GM19328 (cell line): ENCODE measurements around the gene CGB1.
"Not testable (repeated sequence)": the region's sequence is repeated elsewhere in the genome, so short reads cannot be mapped to it uniquely, and the experiment has no call there.

Experiments
- ATAC-seq: cut with Tn5 transposase; IDR thresholded peaks from one replicate; pipeline ENCODE4 v1.9.1; 2021; ENCODE audit warnings: mild to moderate bottlenecking, moderate library complexity; ENCODE audit not compliant: unreplicated experiment

The CGB1 gene

DNA sequence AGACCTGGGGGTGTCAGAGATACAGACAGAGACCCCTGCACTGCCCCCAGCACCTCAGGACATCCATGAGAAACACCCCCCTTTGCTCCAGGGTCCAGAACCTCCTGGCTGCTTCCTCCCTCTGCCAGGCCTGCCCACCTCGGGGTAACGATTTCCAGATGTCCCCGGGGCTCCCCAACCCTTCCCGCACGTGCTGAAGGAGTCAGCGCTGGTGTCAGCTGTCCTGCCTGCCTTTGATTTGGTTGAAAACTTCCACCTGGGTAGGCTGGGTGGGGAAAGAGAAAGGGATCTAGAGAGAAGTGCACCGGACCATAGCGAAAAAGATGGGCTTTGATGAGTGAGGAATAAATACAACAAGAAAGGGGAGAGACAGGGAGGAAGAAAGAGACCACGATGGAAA lies 22.4 kb upstream of the CGB1 start:
- no peak for ATAC-seq

DNA sequence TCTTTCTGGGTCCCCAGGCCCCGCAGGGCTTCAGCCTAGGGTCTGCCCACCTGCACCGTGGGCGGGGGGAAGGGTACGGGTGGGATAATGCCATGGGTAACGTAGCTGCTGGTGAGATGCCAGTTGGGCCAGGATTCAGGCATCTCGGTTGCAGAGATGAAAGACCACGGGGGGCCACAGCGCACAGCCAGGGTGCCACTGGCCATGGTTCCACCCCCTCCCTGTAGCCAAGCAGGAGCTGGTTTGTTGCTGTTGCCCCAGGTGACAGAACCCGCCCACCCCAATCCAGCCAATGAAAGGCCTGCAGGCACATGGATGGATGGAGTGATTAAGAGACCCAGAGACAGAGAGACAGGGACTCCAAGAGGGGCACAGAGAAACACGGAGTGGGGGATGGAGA lies 21.9 kb upstream of the CGB1 start:
- no peak for ATAC-seq

DNA sequence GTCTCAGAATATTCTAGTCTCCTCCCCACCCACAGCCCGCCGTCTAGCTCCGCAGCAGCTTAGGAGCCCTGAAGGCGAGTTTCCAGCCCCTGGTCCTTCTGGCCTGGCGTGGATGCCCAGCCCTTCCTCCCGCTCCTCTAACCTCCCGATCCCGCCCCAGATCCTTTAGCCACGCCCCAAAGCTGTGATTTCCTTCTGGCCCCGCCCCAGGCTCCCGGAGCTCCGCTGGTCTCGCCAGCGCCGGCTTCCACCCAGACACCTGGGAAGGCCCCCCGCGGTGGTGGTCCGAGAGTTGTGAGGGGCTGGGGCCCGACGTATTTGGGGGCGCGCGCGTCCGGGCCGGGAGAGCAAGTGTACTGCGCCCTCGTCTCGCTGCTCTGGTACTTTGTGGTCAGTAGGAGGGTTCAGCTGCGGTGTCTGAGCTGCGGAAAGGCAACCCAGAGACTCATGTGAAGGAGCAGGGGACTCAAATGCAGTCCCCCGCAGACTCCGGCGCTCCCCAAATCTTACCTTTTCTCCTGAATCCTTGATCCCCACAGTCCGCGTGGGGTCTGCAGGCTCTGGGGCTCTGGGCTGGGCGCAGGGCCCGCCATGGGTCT lies 21.0 kb upstream of the CGB1 start, which contains the start of gene CGB7:
CGB7 (minus strand) TSS at position 114 of the 599 bp plus-strand sequence. CDS start 2,374 bp downstream, outside the sequence.
- ATAC-seq: no peak

DNA sequence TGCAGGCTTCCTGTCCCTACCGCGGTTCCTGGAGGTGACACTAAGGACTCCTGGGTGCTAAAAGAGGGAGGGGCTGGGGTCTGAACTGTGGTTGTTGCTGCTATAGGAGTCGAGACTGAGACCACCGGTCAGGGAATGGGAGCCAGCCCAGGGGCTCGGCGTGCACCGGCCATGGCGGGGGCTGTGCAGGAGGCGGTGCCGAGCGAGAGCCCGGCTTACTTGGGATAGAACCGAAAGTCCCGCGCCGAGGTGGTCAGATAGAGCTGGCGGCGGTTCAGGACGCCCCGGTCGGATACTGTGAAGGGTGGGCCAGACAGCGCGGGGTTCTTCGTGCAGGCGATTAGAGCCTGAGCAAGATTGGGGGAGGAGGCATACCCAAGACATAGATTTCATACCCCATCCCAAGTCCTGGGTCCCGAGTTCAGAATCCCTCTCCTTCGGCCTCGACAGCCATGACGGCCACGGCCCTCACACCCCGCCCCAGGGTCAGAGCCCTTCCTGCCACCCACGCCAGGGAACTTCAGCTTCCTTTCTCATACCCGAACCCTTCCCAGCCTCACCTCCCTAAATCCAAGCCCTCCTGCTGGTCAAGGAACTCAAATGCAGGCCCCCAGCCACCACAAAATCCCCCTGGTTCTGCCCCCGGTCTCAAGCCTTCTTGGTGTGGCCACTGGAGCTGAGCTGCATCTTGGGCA lies 20.4 kb upstream of the CGB1 start:
- ATAC-seq: not testable (repeated sequence)

DNA sequence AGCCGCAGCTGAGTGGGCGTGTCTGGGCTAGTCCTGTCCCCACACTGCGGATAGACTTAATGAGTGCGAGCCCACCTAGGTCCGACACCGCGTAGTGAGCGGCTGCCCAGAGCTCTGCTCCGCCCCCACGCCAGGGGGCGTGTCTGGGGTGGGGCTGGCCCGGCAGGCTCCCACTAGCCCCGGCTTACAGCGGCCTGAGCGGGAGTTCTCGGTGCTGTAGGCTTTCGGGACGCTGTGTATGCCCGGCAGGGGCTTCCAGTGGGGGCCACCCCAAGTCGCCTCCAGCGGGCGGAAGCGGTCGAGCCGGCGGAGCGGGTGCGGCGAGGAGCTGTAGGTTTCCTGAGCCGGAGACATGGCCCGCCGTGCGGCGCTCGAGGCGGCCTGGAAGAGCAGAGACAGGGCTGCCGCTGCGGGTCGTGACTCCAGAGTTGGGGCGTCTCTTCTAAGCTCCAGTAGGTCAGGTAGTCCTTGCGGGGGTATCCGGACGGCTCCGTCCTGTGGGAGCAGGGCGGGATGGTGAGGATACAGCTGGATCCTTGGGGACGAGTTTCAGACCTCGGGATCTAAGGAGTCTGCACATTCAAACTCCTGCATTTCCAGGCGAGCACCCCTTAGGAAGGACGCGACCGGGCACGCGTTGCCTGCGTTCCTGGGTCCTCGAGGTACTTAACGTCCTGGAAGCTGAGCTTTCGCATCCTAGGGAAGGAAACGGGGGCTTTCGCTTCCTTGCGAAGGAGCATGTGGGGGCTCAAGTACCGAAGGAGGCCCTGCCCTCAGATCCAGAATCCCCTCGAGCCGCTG lies 19.6 kb upstream of the CGB1 start:
- no peak for ATAC-seq

DNA sequence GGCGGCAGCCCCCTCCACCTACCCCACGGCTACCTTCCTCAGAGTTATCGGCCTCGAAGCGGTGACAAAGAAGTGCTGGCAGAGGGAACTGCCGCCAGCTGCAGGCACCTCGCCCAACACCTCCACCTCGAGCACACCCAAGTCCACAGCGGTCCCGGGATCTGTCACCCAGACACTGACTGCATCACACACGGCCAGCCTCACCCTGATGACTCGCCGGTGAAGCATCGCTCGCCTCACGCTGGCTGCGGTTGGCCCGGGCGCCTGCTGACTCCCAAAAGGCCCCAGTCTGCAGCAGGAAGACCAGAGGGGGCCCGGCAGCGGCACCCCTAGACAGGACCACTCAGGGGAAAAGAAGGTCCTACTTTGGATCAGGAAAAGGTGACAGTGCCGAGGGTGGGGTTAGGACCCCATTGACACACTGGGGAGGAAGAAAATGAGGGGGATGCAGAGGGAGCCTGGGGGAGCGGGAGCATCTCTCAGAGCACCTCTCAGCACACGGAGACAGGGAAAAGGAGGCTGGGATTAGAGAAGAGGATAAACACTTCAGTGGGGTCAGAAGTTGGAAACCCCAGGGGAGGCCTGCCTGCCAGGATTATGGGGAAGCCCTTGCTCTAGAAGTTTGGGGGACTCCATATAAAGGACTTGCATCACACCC lies 13.8 kb upstream of the CGB1 start:
- ATAC-seq: not testable (repeated sequence)

DNA sequence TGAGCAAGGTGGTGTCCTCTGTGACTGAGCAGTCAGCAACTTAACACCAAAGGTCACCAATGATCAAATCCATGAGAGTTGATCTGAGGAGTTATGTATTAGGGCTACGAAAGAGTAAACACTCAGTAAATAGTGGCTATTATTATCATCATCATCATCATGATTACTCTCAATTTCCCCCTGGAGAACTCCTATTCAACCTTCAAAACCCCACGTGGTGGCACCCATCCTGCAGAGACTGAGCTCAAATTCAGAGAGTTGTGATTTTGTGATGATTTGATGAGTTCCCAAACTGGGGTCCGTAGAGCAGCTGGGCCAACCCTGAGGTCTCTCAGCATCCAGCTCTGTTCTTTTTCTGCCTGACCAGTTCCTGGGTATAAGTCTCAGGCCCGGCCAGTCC lies 13.1 kb upstream of the CGB1 start:
- not testable (repeated sequence) for ATAC-seq

DNA sequence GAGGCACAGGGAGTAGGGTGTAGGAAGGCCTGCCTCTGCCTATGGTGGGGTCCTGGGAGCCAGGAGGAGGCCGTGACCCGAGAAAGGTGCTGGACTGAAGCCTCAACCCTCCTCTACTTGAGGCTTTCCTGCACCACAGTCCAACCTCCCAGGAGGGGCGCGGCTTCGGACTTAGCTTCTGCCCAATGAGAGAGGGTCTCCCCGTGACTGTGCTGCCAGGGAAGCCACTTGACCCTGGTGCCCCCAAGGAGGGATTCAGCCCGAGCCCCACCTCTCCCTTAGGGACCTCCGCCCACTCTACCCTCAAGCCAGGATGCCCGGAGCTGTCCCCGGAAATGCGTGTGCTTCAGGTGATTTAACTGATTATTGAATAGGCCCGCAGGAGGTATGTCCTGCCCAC lies 12.3 kb upstream of the CGB1 start, which contains the start of gene CGB8:
CGB8 (minus strand) TSS at position 101 of the 400 bp plus-strand sequence. CDS start 372 bp downstream, outside the sequence.
- ATAC-seq: not testable (repeated sequence)

DNA sequence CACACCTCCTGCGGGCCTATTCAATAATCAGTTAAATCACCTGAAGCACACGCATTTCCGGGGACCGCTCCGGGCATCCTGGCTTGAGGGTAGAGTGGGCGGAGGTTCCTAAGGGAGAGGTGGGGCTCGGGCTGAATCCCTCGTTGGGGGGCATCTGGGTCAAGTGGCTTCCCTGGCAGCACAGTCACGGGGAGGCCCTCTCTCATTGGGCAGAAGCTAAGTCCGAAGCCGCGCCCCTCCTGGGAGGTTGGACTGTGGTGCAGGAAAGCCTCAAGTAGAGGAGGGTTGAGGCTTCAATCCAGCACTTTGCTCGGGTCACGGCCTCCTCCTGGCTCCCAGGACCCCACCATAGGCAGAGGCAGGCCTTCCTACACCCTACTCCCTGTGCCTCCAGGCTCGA lies 6.9 kb upstream of the CGB1 start, which contains the start of gene CGB5:
CGB5 (plus strand) TSS at position 301 of the 400 bp plus-strand sequence. CDS start 362 bp downstream, outside the sequence.
- ATAC-seq: not testable (repeated sequence)

DNA sequence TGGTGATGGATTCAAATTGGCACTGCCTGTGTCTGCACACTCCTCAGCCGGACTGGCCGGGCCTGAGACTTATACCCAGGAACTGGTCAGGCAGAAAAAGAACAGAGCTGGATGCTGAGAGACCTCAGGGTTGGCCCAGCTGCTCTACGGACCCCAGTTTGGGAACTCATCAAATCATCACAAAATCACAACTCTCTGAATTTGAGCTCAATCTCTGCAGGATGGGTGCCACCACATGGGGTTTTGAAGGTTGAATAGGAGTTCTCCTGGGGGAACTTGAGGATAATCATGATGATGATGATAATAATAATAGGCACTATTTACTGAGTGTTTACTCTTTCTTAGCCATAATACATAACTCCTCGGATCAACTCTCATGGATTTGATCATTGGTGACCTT lies 6.0 kb upstream of the CGB1 start:
- ATAC-seq: not testable (repeated sequence)

DNA sequence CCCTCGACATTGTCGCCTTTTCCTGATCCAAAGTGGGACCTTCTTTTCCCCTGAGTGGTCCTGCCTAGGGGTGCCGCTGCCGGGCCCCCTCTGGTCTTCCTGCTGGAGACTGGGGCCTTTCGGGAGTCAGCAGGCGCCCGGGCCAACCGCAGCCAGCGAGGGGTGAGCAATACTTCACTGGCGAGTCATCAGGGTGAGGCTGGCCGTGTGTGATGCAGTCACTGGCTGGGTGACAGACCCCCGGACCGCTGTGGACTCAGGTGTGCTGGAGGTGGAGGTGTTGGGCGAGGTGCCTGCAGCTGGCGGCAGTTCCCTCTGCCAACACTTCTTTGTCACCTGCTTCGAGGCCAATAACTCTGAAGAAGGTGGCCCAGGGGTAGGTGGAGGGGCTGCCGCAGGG lies 5.5 kb upstream of the CGB1 start:
- no peak for ATAC-seq

DNA sequence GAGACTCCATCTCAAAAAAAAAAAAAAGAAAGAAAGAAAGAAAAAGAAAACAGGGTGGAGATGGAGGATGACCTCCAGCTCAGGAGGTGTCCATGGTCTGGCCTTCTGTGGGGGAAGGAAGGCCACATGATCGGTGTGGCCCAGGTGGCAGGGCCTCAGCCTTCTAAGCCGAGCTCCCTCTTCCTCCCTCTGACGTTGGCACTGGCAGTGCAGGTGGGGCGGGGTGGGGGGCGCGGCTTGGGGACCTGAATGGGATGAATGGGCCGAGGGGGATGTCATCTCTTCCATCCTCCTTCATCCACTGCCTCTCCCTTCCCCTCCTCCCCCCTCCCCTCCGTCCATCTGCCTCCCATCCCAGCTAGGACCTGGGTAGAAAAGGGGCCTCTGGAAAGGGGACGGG lies 3.0 kb upstream of the CGB1 start:
- not testable (repeated sequence) for ATAC-seq

DNA sequence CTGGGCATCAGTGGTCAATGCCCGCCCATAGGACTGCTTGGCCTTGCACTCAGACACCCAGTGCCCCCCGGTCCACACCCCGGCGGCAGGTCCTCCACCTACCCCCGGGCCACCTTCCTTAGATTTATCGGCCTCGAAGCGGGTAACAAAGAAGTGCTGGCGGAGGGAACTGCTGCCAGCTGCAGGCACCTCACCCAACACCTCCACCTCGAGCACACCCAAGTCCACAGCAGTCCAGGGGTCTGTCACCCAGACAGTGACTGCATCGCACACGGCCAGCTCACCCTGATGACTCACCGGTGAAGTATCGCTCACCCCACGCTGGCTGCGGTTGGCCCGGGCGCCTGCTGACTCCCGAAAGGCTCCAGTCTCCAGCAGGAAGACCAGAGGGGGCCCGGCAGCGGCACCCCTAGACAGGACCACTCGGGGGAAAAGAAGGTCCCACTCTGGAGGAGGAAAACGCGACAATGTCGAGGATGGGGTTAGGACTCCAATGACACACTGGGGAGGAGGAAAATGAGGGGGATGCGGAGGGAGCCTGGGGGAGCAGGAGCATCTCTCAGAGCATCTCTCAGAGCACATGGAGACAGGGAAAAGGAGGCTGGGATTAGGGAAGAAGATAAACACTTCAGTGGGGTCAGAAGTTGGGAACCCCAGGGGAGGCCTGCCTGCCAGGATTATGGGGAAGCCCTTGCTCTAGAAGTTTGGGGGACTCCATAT lies 2.0 kb upstream of the CGB1 start:
- ATAC-seq: not testable (repeated sequence)

DNA sequence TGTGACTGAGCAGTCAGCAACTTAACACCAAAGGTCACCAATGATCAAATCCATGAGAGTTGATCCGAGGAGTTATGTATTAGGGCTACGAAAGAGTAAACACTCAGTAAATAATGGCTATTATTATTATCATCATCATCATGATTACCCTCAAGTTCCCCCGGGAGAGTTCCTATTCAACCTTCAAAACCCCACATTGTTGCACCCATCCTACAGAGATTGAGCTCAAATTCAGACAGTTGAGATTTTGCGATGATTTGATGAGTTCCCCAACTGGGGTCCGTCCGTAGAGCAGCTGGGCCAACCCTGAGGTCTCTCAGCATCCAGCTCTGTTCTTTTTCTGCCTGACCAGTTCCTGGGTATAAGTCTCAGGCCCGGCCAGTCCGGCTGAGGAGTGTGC lies 1.4 kb upstream of the CGB1 start:
- ATAC-seq: not testable (repeated sequence)

DNA sequence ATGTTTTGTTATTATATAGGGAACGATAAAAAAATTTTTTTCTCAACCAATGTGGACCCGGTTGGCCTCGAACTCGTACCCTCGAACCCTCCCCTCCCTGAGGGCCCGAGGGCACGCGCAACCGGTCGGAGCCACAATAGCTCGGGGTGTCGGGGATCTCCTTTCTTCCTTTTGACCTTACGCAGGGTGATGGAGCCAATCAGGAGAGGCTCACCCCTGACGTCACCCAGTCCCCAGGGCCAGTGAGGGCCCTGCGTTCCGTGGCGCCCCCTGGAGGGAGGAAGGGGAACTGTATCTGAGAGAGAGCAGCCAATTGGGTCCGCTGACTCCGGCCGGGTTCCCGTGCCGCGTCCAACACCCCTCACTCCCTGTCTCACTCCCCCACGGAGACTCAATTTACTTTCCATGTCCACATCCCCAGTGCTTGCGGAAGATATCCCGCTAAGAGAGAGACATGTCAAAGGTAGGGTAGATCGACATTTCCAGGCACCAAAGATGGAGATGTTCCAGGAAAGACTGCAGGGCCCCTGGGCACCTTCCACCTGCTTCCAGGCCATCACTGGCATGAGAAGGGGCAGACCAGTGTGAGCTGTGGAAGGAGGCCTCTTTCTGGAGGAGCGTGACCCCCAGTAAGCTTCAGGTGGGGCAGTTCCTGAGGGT lies 4.9 kb downstream of the CGB1 start, which contains the start of gene CGB2:
CGB2 (plus strand) TSS at position 249 of the 660 bp plus-strand sequence; CDS start at position 455, 206 bp downstream.
- ATAC-seq: not testable (repeated sequence)

DNA sequence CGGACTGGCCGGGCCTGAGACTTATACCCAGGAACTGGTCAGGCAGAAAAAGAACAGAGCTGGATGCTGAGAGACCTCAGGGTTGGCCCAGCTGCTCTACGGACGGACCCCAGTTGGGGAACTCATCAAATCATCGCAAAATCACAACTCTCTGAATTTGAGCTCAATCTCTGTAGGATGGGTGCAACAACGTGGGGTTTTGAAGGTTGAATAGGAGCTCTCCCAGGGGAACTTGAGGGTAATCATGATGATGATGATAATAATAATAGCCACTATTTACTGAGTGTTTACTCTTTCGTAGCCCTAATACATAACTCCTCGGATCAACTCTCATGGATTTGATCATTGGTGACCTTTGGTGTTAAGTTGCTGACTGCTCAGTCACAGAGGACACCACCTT lies 6.4 kb downstream of the CGB1 start:
- not testable (repeated sequence) for ATAC-seq

DNA sequence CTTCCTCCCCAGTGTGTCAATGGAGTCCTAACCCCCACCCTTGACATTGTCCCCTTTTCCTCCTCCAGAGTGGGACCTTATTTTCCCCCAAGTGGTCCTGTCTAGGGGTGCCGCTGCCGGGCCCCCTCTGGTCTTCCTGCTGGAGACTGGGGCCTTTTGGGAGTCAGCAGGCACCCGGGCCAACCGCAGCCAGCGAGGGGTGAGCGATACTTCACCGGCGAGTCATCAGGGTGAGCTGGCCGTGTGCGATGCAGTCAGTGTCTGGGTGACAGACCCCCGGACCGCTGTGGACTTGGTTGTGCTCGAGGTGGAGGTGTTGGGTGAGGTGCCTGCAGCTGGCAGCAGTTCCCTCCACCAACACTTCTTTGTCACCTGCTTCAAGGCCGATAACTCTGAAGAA lies 6.9 kb downstream of the CGB1 start:
- not testable (repeated sequence) for ATAC-seq

DNA sequence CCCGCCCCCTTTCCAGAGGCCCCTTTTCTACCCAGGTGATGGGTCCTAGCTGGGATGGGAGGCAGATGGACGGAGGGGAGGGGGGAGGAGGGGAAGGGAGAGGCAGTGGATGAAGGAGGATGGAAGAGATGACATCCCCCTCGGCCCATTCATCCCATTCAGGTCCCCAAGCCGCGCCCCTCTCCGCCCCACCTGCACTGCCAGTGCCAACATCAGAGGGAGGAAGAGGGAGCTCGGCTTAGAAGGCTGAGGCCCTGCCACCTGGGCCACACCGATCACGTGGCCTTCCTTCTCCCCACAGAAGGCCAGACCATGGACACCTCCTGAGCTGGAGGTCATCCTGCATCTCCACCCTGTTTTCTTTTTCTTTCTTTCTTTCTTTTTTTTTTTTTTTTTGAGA lies 8.0 kb downstream of the CGB1 start:
- ATAC-seq: not testable (repeated sequence)

DNA sequence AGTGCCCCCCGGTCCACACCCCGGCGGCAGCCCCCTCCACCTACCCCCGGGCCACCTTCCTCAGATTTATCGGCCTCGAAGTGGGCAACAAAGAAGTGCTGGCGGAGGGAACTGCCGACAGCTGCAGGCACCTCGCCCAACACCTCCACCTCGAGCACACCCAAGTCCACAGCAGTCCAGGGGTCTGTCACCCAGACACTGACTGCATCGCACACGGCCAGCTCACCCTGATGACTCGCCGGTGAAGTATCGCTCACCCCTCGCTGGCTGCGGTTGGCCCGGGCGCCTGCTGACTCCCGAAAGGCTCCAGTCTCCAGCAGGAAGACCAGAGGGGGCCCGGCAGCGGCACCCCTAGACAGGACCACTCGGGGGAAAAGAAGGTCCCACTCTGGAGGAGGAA lies 11.1 kb downstream of the CGB1 start:
- ATAC-seq: not testable (repeated sequence)

DNA sequence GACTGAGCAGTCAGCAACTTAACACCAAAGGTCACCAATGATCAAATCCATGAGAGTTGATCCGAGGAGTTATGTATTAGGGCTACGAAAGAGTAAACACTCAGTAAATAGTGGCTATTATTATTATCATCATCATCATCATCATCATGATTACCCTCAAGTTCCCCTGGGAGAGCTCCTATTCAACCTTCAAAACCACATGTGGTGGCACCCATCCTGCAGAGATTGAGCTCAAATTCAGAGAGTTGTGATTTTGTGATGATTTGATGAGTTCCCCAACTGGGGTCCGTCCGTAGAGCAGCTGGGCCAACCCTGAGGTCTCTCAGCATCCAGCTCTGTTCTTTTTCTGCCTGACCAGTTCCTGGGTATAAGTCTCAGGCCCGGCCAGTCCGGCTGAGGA lies 11.6 kb downstream of the CGB1 start:
- ATAC-seq: not testable (repeated sequence)
